ENCODE data around the gene SHC3.

SHC3 gene

DNA sequence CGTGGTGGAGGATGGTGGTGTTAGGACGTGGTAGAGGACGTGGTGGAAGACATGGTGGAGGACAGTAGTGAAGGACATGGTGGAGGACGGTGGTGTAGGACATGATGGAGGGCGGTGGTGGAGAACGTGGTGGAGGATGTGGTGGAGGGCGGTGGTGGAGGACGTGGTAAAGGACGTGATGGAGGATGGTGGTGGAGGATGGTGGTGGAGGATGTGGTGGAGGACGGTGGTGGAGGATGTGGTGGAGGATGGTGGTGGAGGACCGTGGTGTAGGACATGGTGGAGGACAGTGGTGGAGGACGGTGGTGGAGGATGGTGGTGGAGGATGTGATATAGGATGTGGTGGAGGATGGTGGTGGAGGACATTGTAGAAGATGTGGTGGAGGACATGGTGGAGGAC, 119.7 kb downstream of the SHC3 start:
- DNase-seq (ENCODE audit: extremely low read depth in 1 of 2, low read depth in 1 of 2): no peak

DNA sequence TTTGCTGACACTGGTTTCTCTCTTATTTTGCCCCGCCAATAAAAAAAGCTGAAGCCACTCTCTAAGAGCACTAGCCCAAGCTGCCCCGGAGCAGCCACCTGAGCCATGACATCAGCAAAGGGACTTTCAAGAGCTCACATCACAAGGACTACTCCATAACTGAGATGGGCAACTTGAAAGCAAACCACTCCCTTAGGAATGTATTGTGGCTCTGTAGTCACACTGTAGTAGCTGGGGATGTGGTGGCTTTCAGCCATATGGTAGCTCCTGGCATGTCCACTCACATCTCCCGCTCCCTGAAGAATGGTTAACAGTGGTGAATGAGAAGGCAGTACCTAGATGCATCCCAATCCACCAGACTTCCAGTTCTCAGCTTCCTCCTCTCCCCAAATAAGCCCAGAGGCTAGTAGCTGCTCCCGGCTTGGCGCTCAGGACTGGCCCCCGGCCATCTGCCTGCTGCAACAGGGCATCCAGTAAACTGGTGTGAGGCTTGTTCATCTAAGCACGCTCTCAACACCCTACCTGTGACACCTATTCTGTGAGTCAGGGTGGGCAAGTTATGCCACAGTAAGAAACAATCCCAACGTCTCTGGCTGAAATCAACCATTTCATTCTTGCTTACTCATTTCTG, 123.6 kb downstream of the SHC3 start:
- no peak for DNase-seq (ENCODE audit: extremely low read depth in 1 of 2, low read depth in 1 of 2)

DNA sequence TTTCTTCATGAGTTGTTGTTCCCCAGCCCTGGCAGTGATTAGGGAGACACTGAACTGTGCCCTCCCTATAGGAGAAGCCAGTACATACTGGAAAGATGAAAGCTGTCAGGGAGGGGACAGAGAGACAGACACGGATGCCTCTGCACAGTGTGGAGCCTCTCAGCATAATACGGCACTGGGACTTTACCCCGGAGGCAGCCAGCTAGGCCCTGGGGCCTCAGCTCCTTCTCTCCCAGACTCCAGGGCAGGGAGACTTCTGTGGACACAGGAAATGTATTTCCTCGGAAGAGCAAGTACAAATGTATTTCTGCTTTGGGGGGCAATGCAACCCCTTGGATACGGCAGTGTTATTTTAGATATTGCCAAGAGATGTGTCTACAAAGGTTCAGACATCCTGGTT, 125.3 kb downstream of the SHC3 start:
- no peak for DNase-seq (ENCODE audit: extremely low read depth in 1 of 2, low read depth in 1 of 2)

DNA sequence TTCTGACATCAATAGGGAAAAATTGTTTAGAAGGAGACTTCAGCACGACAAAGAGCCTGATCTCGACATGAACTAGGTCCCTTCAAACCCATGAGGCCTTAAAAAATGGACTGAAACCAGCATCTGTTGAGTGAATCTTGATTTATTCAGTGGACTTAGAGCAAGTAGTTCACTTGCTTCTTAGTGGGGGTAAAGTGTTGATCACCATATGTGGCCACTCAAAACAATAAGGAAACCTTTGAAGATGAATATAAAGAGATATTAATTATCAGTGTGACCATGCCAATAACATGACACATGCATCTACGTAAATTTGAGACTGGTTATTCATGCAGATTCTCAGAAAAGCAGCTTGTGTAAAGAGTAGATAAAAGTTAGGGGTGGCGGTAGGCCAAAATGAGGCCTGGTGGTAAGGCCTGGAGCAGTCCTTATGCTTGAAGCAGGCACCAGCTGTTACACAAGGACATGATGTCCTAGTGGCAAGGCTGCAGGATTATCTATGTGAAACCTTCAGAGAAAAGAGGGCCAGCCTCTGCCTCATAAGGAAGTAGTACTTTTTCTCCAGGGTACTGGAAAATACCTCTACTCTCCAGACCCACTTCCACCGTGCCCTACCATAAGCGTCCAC, 126.0 kb downstream of the SHC3 start:
- DNase-seq (ENCODE audit: extremely low read depth in 1 of 2, low read depth in 1 of 2): no peak

DNA sequence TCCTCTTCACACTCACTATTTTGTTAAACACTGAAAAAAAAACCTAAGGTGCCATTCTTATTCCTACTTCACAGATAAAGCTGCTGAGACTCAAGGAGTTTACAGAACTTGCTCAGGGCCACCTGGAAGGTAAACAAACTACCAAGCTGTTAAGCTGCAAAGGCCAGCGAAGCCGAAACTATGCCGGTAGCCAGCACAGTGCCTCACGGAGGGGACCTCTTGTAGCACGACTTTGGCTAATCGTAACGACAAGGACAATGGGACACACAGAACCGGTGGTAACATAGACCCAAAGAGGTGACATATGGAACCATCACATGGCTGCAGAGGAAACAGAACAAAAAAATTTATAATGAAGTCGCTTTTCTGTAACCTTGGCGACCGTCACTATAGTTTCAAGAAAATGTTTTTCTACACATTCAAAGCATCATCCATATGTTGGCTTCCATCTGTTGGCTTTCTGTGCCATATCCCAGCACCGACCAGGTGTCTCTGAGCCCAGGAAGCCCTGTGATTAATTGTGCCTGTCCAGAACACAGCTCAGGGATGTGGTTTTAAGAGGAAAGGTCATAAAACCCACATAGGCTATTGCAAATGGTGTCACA, 127.1 kb downstream of the SHC3 start:
- no peak for DNase-seq (ENCODE audit: extremely low read depth in 1 of 2, low read depth in 1 of 2)

DNA sequence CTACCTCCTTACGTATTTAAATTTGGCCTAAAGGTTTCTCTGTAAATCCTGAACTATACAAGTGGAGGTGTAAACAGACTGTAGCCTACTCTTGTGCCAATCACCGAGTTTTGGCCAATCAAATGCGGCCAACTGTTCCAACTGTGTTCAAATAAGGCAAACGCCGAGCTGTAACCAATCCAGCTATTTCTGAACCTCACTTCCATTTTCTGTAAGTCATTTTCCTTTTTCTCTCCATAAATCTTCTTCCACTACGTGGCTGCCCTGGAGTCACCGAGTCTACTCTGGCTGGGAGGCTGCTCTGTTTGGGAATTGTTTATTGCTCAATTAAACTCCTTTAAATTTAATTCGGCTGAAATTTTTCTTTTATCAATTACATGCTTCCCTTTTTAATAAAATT, 129.0 kb downstream of the SHC3 start:
- DNase-seq (ENCODE audit: extremely low read depth in 1 of 2, low read depth in 1 of 2): no peak

DNA sequence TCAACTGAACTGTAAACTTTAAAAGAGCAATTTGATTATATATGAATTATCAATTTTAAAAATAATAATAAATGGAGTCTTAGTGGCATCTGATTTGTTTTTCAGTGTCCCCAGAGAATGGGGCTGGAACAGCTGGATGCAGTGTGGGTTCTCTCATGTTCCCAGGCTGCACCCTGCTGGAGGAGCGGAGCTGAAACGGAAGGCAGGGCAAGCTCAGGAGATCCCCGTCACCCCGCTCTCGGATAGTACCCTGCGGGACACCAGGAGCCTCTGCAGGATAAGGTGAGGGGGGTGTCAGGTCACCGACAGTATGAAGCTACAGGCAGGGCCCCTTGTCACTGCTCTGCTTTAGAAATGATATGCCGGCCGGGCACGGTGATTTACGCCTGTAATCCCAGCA, 130.0 kb downstream of the SHC3 start:
- no peak for DNase-seq (ENCODE audit: extremely low read depth in 1 of 2, low read depth in 1 of 2)

DNA sequence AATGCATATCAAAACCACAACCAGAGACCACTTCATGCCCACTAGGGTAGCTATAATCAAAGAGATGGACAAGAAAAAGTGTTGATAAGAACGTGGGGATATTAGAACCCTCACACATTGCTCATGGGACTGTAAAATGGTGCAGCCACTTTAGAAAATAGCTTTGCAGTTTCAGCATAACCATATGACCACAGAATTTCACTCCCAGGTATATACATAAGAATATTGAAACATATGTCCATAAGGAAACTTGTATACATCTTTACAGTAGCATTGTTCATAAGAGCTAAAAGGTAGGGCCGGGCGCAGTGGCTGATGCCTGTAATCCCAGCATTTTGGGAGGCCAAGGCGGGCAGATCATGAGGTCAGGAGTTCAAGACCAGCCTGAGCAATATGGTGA, 131.0 kb downstream of the SHC3 start:
- no peak for DNase-seq (ENCODE audit: extremely low read depth in 1 of 2, low read depth in 1 of 2)

DNA sequence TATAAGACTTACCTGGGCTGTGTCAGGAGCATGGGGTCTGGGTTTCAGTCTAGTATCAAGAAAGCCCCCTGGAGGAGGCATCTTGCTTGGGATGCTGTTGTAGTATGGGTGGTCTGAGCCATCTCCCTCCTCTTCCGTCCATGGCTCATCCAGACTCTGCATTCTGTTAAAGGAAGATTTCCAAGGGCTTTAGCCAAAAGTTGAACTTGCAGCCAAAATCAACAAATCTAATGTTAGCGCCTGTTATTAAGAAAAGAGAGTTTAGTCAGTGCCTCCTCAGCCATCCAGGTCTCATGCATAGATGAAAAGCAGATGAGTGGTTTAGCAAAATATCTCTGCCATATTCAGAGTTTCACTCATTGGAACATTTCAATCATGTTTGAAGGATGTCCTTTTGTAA, 131.8 kb downstream of the SHC3 start:
- no peak for DNase-seq (ENCODE audit: extremely low read depth in 1 of 2, low read depth in 1 of 2)

DNA sequence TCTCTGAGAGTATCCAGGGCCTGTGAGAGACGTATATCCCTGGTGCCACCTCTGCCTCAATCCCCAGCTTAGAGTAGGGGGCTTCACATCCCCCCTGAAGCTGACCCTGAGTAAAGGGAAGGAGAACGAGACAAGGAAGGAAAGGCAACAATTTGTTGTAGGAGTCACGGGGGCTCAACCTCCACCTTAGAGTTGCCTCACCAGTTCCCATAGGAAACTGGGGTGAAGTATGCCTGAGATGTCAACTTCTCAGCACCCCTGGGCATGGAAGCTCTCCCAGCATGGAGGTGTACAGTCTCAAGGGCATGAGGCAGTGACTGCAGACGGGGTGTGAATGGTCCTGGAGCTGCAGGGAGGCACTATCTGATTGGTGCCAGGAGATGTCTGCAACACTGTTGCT, 133.7 kb downstream of the SHC3 start:
- DNase-seq (ENCODE audit: extremely low read depth in 1 of 2, low read depth in 1 of 2): no peak

DNA sequence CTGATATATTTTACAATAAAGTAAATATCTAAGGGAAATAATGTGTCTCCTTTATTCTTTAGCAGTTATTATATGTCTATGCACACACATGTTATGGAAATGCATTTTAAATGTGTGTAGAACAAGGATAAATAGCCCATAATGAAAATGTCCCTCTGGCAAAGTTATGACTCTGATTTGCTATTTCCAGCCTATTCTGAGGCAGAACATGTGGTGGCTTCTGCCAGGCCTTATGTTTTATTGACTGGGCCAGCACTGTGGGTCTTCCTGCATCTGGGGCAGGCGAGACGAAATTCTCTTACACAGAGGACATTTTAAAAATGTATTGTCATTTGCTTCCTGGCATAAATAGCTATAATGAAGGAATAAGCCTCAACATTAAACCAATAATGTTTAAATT, 134.5 kb downstream of the SHC3 start:
- DNase-seq (ENCODE audit: extremely low read depth in 1 of 2, low read depth in 1 of 2): no peak

DNA sequence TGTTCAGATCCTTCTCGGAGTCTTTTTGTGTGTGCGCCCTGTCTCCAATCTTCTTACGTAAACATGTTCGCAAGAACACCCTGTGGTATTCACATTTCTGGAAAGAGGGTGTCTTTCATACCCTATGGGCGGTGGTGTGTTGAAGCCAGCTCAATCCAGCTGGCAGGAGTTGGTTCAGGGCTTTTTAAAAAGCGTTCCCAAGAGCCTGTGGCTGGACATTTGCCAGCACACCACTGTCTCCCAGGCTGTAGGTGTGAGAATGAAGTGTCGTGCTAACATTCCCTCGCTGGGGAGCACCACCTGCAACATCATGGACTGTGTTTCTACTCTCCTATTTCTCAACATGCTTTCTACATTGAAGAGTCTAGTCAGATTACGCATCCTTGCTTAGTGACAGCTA, 135.6 kb downstream of the SHC3 start:
- no peak for DNase-seq (ENCODE audit: extremely low read depth in 1 of 2, low read depth in 1 of 2)

DNA sequence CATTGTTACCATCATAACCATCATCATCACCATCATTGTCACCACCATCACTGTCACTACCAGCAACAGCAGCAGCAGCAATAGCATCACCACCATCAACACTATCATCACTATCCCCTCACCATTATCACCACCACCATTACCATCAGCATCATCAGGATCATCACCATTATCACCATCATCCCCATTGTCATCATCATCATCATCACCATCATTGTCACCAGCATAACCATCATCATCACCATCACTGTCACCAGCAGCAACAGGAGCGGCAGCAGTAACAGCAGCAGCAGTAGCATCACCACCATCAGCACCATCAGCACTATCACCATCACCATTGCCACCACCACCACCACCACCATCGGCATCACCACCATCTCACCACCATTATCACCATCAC, 139.0 kb downstream of the SHC3 start:
- no peak for DNase-seq (ENCODE audit: extremely low read depth in 1 of 2, low read depth in 1 of 2)

DNA sequence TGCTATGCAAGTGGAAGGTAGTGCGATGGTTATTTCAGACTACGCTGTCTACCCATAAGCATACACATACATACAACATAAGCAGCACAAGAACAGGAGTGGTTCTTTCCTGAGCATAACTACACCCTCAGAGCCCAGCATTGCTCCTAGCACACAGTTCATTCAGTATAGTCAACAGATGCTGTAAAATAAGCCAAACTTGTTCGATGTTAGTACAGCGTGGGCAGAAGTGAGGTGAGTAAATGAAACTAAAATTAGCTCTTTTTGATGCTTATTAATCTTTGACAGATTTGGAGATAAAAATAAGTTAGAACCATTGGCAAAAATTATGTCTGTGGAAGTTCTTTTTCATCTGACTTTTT, 139.5 kb downstream of the SHC3 start:
- DNase-seq (ENCODE audit: extremely low read depth in 1 of 2, low read depth in 1 of 2): no peak

DNA sequence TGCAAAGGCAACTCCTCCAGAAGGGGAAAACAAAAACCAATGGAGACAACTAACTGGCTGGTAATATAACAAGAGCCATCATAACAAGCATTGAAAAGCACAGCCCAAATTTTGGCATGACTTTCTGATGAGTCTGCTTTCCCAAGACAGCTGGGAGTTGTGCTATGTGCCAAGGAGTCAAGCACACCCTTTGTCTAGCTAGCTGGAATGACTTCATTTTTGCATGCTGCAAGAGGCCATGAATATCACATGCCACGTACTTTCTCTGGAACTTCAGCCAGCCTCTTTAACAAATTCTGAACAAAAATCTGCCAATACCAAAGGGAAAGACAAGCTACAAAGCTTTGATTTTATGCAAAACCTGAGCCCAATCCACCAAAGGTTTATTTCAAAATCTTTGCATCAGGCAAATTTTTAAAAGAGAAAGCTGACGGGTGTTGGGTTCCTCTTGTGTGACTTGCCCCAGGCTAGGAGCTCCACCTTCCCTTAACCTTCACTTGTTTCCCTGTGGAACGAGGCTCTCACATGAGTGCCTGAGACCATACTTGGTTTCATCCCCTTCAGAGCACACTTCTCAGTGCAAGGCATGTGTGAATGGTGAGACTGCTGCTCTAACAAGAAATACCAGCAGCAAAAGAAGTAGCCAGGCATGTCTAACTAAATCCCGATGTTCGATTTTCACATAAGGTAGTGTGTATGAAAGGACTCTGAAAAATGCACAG, 140.1 kb downstream of the SHC3 start:
- DNase-seq (ENCODE audit: extremely low read depth in 1 of 2, low read depth in 1 of 2): no peak

DNA sequence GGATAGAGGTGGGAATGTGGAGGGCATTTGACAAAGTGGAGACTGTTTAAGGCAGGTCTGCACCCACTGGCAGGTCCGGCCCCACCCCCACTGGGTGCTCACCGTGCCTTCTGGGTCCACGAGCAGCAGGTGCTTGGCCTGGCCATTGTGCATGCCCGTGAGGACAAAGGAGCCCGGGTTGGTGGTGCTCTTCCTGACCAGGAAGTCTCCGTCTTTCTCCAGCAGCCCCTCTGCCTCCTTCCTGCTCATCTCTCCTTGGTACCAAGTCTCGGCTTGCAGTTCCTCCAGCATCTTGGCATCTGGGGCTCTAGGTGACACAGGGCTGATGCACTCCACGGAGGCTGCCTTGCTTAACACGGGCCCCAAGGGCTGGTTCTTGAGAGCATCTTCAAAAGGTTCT, 140.7 kb downstream of the SHC3 start:
- no peak for DNase-seq (ENCODE audit: extremely low read depth in 1 of 2, low read depth in 1 of 2)

DNA sequence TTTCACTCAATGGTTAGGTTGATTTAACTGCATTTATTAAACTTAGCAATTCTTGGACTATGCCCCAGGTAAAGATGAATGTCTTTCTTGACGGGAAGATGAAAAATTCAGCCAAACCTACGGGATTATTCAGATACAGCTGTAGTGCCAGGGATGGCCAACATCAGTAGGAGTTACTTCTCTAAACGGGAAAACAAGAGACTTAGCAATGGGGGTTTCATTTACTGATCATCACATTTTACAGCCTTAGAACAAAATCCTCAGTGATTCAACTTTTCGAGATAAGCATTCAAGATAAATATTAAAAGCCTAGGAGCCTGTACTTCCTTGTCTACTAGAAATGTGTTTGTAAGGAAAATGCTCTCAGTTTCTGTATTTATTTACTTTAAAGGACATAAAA, 141.3 kb downstream of the SHC3 start:
- no peak for DNase-seq (ENCODE audit: extremely low read depth in 1 of 2, low read depth in 1 of 2)

DNA sequence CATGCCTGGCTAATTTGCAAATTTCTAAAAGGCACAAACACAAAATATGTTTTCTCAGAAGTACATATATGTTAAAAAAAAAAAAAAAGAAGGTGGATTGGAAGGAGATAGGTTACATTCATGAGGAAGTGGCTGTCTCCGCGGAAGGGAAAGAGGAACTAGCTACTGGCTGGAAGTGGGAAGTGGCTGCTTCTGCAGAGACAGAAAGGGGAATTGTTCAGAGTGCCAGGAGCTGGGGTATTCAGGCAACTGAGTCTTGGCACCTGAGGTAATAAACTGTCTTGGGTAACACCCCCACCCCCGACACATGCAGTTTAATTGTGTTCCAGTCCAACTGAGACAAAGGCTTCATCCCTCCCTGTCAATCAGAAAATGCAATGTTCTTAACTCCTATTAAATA, 141.7 kb downstream of the SHC3 start:
- DNase-seq (ENCODE audit: extremely low read depth in 1 of 2, low read depth in 1 of 2): no peak

DNA sequence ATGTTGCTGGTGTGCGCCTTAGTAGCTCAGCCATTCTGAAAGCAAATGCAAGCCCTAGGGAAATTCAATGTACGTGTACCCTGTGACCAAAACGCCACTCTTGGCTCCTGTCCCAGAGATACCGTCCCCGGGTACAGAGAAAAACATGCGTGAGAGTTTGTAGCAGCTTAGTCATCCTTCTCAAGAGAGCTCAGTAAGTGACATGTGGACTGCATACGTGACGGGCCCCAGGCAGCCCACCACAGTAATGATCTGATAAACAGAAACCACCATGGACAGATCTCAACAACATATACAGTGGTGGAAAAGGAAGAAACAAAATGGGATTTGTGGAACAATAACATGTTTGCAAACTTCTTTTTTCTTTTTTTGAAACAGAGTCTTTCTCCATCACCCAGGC, 142.2 kb downstream of the SHC3 start:
- DNase-seq (ENCODE audit: extremely low read depth in 1 of 2, low read depth in 1 of 2): no peak

DNA sequence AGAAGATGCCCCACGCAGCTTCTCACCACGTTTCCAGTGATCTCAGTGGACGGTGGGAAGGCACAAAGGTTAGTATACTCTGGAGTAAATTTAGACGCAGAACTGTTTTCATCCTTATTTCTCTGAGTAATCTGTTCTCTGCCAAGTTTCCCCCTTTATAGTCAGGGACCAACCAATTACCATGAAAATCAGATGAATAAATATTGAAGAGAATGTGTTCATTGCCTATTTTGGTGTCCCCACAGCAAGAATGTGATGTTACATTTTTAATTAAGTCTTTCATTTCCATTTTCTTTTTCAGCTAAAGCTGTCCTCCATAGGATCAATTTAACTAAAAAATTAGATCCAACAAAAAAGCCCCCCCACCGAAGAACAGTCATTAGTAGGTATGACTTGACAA, 146.0 kb downstream of the SHC3 start:
- DNase-seq (ENCODE audit: extremely low read depth in 1 of 2, low read depth in 1 of 2): no peak

DNA sequence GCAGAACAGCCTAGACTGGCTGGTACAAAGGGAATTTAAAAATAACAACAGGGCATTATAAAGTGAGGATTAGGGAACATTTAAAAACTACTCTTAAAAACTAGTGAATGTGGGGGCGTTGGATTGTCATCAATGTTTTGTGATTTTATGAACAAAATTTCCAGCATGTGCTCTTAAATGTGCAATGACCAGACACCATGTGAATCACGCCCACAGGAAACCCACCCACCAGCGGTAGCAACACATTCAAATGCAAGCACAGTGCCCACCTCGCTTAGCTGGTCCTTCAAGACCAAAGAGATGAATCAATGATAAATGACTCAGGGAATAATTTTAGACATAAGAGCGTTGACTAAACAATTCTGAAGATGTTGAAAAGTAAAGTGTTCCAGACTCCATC, 146.4 kb downstream of the SHC3 start:
- DNase-seq (ENCODE audit: extremely low read depth in 1 of 2, low read depth in 1 of 2): no peak

DNA sequence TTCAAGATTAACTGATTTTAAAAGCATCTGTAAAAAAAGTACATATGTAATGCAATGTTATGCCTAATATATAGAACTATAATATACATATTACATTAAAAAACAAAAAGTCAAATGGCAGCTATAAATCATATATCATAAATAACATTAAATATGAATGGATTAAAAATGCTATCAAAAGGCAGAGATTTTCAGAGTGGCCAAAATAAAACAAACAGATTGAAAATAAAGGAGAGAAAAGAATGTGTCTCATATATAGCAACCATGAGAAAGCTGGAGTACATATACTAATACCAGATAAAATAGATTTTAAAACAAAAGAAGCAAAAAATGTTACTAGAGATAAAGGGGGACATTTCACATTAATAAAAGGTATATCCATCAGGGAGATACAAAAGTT, 148.8 kb downstream of the SHC3 start:
- no peak for DNase-seq (ENCODE audit: extremely low read depth in 1 of 2, low read depth in 1 of 2)
